Renal cortical epithelial cell (primary cell): ENCODE measurements around the gene SLC19A2. TPM values are rescaled to one million over a fixed set of nuclear protein-coding genes. Genes with fewer than 3 reads are reported as not detected.
"Not testable (repeated sequence)": the region's sequence is repeated elsewhere in the genome, so short reads cannot be mapped to it uniquely, and the experiment has no call there.

ENCODE experiments used
- DNase-seq: peaks from one replicate; pipeline ENCODE4 v3.0.0-alpha.2; 2011; ENCODE audit warnings: low read depth
- total RNA-seq: library from RNA; depleted of rRNA; stranded (reverse); fragments of >200 nt; gene quantifications from 2 replicates; pipeline ENCODE4 v1.2.3, GENCODE V29; 2014

SLC19A2 gene
- total RNA-seq, 1 donor from 2014 or later: 11.9 TPM

GRCh38 chr1:169508432-169509338, 22.9 kb upstream of the SLC19A2 start:
- DNase-seq: no peak

GRCh38 chr1:169507413-169507812, 21.7 kb upstream of the SLC19A2 start:
- no peak for DNase-seq

GRCh38 chr1:169503601-169504000, 17.9 kb upstream of the SLC19A2 start:
- not testable (repeated sequence) for DNase-seq

- no peak for DNase-seq
Observed at GRCh38 chr1:169499807-169500206, 14.1 kb upstream of the SLC19A2 start.

- DNase-seq: no peak
Observed at GRCh38 chr1:169497317-169497716, 11.6 kb upstream of the SLC19A2 start.

GRCh38 chr1:169495916-169496315, 10.2 kb upstream of the SLC19A2 start:
- peak; percentile 66 for DNase-seq

GRCh38 chr1:169495046-169495775, 9.5 kb upstream of the SLC19A2 start:
- peak; percentile 71 for DNase-seq

- DNase-seq: no peak
Observed at GRCh38 chr1:169494343-169494742, 8.6 kb upstream of the SLC19A2 start.

GRCh38 chr1:169493251-169493650, 7.5 kb upstream of the SLC19A2 start:
- no peak for DNase-seq

GRCh38 chr1:169491845-169492281, 6.1 kb upstream of the SLC19A2 start:
- DNase-seq: no peak

GRCh38 chr1:169488157-169488556, 2.4 kb upstream of the SLC19A2 start:
- DNase-seq: no peak

GRCh38 chr1:169487561-169487960, 1.8 kb upstream of the SLC19A2 start:
- DNase-seq: no peak

- no peak for DNase-seq
Observed at GRCh38 chr1:169487133-169487532, 1.4 kb upstream of the SLC19A2 start.

GRCh38 chr1:169486281-169487051, 722 bp upstream of the SLC19A2 start:
- peak; percentile 86 for DNase-seq

- DNase-seq: peak; percentile 55
Observed at GRCh38 chr1:169484683-169485430, 887 bp downstream of the SLC19A2 start.

GRCh38 chr1:169484101-169484500, 1.6 kb downstream of the SLC19A2 start:
- peak; percentile 38 for DNase-seq

GRCh38 chr1:169483500-169483966, 2.2 kb downstream of the SLC19A2 start:
- peak; percentile 92 for DNase-seq

GRCh38 chr1:169479363-169480066, 6.2 kb downstream of the SLC19A2 start:
- DNase-seq: no peak

- no peak for DNase-seq
Observed at GRCh38 chr1:169478094-169478672, 7.6 kb downstream of the SLC19A2 start.

- no peak for DNase-seq
Observed at GRCh38 chr1:169475806-169476387, 9.8 kb downstream of the SLC19A2 start.
